ENCODE results near the gene INTS11.

The INTS11 gene

GRCh38 chr1:1360506-1361169 lies 36.2 kb upstream of the INTS11 start:
- Histone ChIP-seq H3K4me2 (ENCODE audit: low read length) (no peak overlapping the region), H3K27me3 (ENCODE audit: control insufficient read depth, low read length) (peaks cover 12% of the 10 kb centered on the region), H3K9me2 (replicated peaks; ENCODE audit: control insufficient read depth, low read length) (no peaks in the 10 kb centered on the region), H3K9me3 (ENCODE audit: control insufficient read depth, insufficient read depth, low read length) (no peaks in the 10 kb centered on the region), H3K27ac (ENCODE audit: low read depth, low read length) (no peak overlapping the region), H3K4me3 (ENCODE audit: low read length) (no peak overlapping the region), H3K36me3 (ENCODE audit: control insufficient read depth, low read length) (no peaks in the 10 kb centered on the region), H3K4me1 (ENCODE audit: control insufficient read depth, low read length) (no peaks in the 10 kb centered on the region), H4K20me1 (ENCODE audit: control insufficient read depth, insufficient read depth, low read depth, low read length) (no peaks in the 10 kb centered on the region), H3K79me2 (ENCODE audit: control insufficient read depth, low read length) (no peaks in the 10 kb centered on the region), H3F3A (ENCODE audit: control insufficient read depth, insufficient read depth) (no peaks in the 10 kb centered on the region)
- TF ChIP-seq CTCF (IDR thresholded peaks at IDR 0.05; ENCODE audit: low read depth, low read length, poor library complexity, severe bottlenecking): no peak
- no peak for TF ChIP-seq EZH2phosphoT487 (IDR thresholded peaks at IDR 0.05; ENCODE audit: borderline replicate concordance, low read length)

GRCh38 chr1:1359664-1360468 lies 35.4 kb upstream of the INTS11 start:
- Histone ChIP-seq H3K27me3 (ENCODE audit: control insufficient read depth, low read length) (peaks cover 12% of the 10 kb centered on the region), H3K27ac (ENCODE audit: low read depth, low read length) (no peak overlapping the region)
- TF ChIP-seq EZH2phosphoT487 (IDR thresholded peaks at IDR 0.05; ENCODE audit: borderline replicate concordance, low read length): no peak
- no peak for TF ChIP-seq CTCF (IDR thresholded peaks at IDR 0.05; ENCODE audit: low read depth, low read length, poor library complexity, severe bottlenecking)

GRCh38 chr1:1359308-1359663 lies 34.8 kb upstream of the INTS11 start:
- no peaks in the 10 kb centered on the region for H3K9me2 ChIP-seq (replicated peaks; ENCODE audit: control insufficient read depth, low read length)
- H3K36me3 ChIP-seq (ENCODE audit: control insufficient read depth, low read length): no peaks in the 10 kb centered on the region
- no peaks in the 10 kb centered on the region for H3K4me1 ChIP-seq (ENCODE audit: control insufficient read depth, low read length)
- no peak overlapping the region for H3K4me3 ChIP-seq (ENCODE audit: low read length)
- no peak overlapping the region for H3K27ac ChIP-seq (ENCODE audit: low read depth, low read length)
- no peaks in the 10 kb centered on the region for H3K79me2 ChIP-seq (ENCODE audit: control insufficient read depth, low read length)
- H4K20me1 ChIP-seq (ENCODE audit: control insufficient read depth, insufficient read depth, low read depth, low read length): no peaks in the 10 kb centered on the region
- TF ChIP-seq EZH2phosphoT487 (IDR thresholded peaks at IDR 0.05; ENCODE audit: borderline replicate concordance, low read length): no peak
- TF ChIP-seq CTCF (IDR thresholded peaks at IDR 0.05; ENCODE audit: low read depth, low read length, poor library complexity, severe bottlenecking): no peak
- H3K27me3 ChIP-seq (ENCODE audit: control insufficient read depth, low read length): peaks cover 13% of the 10 kb centered on the region
- H3F3A ChIP-seq (ENCODE audit: control insufficient read depth, insufficient read depth): no peaks in the 10 kb centered on the region
- no peak overlapping the region for H3K4me2 ChIP-seq (ENCODE audit: low read length)
- no peaks in the 10 kb centered on the region for H3K9me3 ChIP-seq (ENCODE audit: control insufficient read depth, insufficient read depth, low read length)

More at GRCh38 chr1:1359664-1360468, 35.4 kb upstream of the INTS11 start:
- H3K4me2 ChIP-seq (ENCODE audit: low read length): no peak overlapping the region
- H3K4me3 ChIP-seq (ENCODE audit: low read length): no peak overlapping the region
- no peaks in the 10 kb centered on the region for H3K79me2 ChIP-seq (ENCODE audit: control insufficient read depth, low read length)
- H3K9me2 ChIP-seq (replicated peaks; ENCODE audit: control insufficient read depth, low read length): no peaks in the 10 kb centered on the region
- no peaks in the 10 kb centered on the region for H3F3A ChIP-seq (ENCODE audit: control insufficient read depth, insufficient read depth)
- H4K20me1 ChIP-seq (ENCODE audit: control insufficient read depth, insufficient read depth, low read depth, low read length): no peaks in the 10 kb centered on the region
- H3K36me3 ChIP-seq (ENCODE audit: control insufficient read depth, low read length): no peaks in the 10 kb centered on the region
- no peaks in the 10 kb centered on the region for H3K9me3 ChIP-seq (ENCODE audit: control insufficient read depth, insufficient read depth, low read length)
- no peaks in the 10 kb centered on the region for H3K4me1 ChIP-seq (ENCODE audit: control insufficient read depth, low read length)
